Type B pancreatic cell (in vitro differentiated cells): ENCODE data around the gene RILP. TPM values are rescaled to one million over a fixed set of nuclear protein-coding genes. Genes with fewer than 3 reads are reported as not detected.

Source experiments
- DNase-seq: peaks from one replicate; pipeline ENCODE4 v3.0.0; 2021; ENCODE audit warnings: mixed read lengths; ENCODE audit not compliant: unreplicated experiment; ENCODE audit errors: extremely low spot score
- H3K27ac Mint-ChIP-seq: 2 replicates; pipeline ENCODE4 v1.8.0; 2021; ENCODE audit warnings: mild to moderate bottlenecking, mixed read lengths
- H3K27me3 Mint-ChIP-seq: 2 replicates; pipeline ENCODE4 v1.8.0; 2021; ENCODE audit warnings: mixed read lengths
- H3K36me3 Mint-ChIP-seq: 2 replicates; pipeline ENCODE4 v1.8.0; 2021; ENCODE audit warnings: mixed read lengths
- H3K4me1 Mint-ChIP-seq: one replicate; pipeline ENCODE4 v1.8.0; 2021; ENCODE audit warnings: mixed read lengths; ENCODE audit not compliant: unreplicated experiment
- H3K4me3 Mint-ChIP-seq: 2 replicates; pipeline ENCODE4 v1.8.0; 2021; ENCODE audit warnings: mild to moderate bottlenecking, mixed read lengths
- H3K9me3 Mint-ChIP-seq: 2 replicates; pipeline ENCODE4 v1.8.0; 2021; ENCODE audit warnings: mixed read lengths
- total RNA-seq: library from RNA; stranded (reverse); gene quantifications from 2 replicates; pipeline ENCODE4 v1.2.1, GENCODE V29; 2021; ENCODE audit warnings: low replicate concordance
- TF ChIP-seq, protein P1 (sequence below): fragments of 200-600 bp; sonication (generic); conservative IDR thresholded peaks from 2 replicates; pipeline ENCODE4 v1.5.0; 2021; ENCODE audit warnings: antibody characterized with exemption, mild to moderate bottlenecking

Gene RILP
- total RNA-seq, 1 donor from 2014 or later, result 5.9 TPM

- no peak overlapping the region for H3K4me3 Mint-ChIP-seq
- DNase-seq, result no peak
- H3K27ac Mint-ChIP-seq, result no peak overlapping the region
- H3K36me3 Mint-ChIP-seq, result no peaks in the 10 kb centered on the region
- H3K27me3 Mint-ChIP-seq, result peaks cover 24% of the 10 kb centered on the region
- no peaks in the 10 kb centered on the region for H3K9me3 Mint-ChIP-seq
- TF ChIP-seq, protein P1, sequence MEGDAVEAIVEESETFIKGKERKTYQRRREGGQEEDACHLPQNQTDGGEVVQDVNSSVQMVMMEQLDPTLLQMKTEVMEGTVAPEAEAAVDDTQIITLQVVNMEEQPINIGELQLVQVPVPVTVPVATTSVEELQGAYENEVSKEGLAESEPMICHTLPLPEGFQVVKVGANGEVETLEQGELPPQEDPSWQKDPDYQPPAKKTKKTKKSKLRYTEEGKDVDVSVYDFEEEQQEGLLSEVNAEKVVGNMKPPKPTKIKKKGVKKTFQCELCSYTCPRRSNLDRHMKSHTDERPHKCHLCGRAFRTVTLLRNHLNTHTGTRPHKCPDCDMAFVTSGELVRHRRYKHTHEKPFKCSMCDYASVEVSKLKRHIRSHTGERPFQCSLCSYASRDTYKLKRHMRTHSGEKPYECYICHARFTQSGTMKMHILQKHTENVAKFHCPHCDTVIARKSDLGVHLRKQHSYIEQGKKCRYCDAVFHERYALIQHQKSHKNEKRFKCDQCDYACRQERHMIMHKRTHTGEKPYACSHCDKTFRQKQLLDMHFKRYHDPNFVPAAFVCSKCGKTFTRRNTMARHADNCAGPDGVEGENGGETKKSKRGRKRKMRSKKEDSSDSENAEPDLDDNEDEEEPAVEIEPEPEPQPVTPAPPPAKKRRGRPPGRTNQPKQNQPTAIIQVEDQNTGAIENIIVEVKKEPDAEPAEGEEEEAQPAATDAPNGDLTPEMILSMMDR, result no peak
- H3K4me1 Mint-ChIP-seq, result peaks cover 13% of the 10 kb centered on the region
Measured at GRCh38 chr17:1624650-1625049, 25.0 kb downstream of the RILP start.

DNA sequence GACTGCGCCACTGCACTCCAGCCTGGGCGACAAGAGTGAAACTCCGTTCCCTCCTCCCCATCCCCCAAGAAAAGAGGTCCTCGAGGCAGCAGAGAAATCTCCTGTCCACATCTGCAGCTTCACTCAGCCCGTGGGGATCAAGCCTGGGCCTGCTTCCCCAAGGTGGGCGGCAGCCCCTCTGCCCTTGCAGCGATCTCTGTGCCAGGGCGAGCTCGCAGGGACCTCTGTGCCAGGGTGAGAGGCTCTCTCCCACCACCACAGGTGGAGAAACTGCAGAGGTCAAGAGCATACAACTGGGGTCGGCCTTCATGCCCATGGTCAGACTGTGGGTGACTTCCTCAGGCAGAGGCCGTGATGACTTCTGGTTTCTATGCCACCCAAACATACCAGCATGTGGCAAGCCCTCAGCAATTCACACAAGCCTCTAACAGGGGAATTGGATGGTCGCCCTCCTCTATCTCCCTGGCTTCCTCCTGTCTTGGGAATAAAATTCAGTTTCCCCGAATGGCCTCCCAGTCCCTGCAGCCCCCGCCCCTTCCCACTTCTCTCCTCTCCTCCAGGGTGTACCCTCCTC is 26.5 kb downstream of the RILP start:
- peaks cover 15% of the 10 kb centered on the region for H3K4me1 Mint-ChIP-seq
- H3K36me3 Mint-ChIP-seq, result no peaks in the 10 kb centered on the region
- TF ChIP-seq, protein P1, result no peak
- H3K9me3 Mint-ChIP-seq, result no peaks in the 10 kb centered on the region
- H3K4me3 Mint-ChIP-seq, result no peak overlapping the region
- no peak for DNase-seq
- no peak overlapping the region for H3K27ac Mint-ChIP-seq
- H3K27me3 Mint-ChIP-seq, result peaks cover 21% of the 10 kb centered on the region

GRCh38 chr17:1621273-1621954 is 28.3 kb downstream of the RILP start:
- peaks cover 11% of the 10 kb centered on the region for H3K27me3 Mint-ChIP-seq
- no peaks in the 10 kb centered on the region for H3K9me3 Mint-ChIP-seq
- TF ChIP-seq, protein P1, result no peak
- peak overlapping the region; percentile 20 for H3K4me3 Mint-ChIP-seq
- no peaks in the 10 kb centered on the region for H3K36me3 Mint-ChIP-seq
- H3K27ac Mint-ChIP-seq, result peak overlapping the region; percentile 80
- peaks cover 14% of the 10 kb centered on the region for H3K4me1 Mint-ChIP-seq
- DNase-seq, result no peak

DNA sequence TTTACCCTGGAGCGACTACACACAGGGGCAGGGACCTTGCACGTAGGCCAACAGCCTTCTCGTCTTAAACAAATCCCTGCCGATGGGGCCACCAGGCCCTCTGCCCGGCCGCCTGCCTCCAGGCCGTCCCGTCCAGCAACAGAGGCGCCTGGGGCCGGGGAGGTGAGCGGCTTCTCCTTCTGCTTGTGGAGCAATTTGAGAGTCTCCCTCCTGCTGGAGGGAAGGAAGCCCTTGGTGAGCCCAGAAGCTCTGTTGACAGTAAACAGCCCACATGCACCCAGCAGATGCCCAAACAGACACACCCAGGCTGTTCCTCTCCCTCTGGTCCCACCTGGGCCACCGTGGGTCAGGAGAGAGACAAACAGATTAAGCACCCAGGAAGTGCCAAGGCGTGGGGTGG is 29.2 kb downstream of the RILP start:
- no peak for DNase-seq
- H3K9me3 Mint-ChIP-seq, result no peaks in the 10 kb centered on the region
- H3K4me3 Mint-ChIP-seq, result no peak overlapping the region
- H3K27me3 Mint-ChIP-seq, result peaks cover 2% of the 10 kb centered on the region
- H3K27ac Mint-ChIP-seq, result no peak overlapping the region
- H3K36me3 Mint-ChIP-seq, result no peaks in the 10 kb centered on the region
- TF ChIP-seq, protein P1, result no peak
- H3K4me1 Mint-ChIP-seq, result peaks cover 9% of the 10 kb centered on the region

DNA sequence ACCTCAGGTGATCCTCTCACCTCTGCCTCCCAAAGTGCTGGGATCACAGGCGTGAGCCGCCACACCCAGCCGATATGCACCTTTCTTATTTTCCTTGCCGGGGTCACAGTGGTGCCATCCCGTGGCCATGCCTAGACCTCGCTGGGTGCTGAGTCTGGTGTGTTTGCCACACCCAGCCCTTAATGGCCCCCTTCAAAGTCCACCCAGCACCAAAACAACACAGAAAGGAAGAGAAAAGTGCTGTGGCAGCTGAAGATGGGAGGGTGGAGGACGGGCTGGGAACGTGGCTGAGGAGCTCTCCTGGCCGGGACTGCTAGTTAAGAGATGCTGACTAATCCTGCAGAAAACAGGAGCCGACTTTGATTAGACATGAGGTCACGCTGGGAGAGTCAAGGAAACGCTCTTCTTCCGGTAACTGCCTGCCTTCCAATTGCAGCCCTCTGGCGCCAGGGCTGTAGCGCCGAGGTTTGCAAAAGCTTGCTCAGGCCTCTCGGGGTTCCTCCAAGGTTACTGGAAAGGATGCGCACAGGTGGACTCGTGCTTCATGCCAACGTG is 32.0 kb downstream of the RILP start:
- peaks cover 9% of the 10 kb centered on the region for H3K4me1 Mint-ChIP-seq
- DNase-seq, result no peak
- H3K4me3 Mint-ChIP-seq, result no peak overlapping the region
- TF ChIP-seq, protein P1, result no peak
- no peaks in the 10 kb centered on the region for H3K36me3 Mint-ChIP-seq
- no peaks in the 10 kb centered on the region for H3K27me3 Mint-ChIP-seq
- H3K9me3 Mint-ChIP-seq, result no peaks in the 10 kb centered on the region
- peak overlapping the region; percentile 31 for H3K27ac Mint-ChIP-seq
